Measurements from ENCODE around the gene SIRT3. TPM values are rescaled to one million over a fixed set of nuclear protein-coding genes. Genes with fewer than 3 reads are reported as not detected.
A peak's percentile ranks its signal among the peaks of the same experiment; 100 is the strongest.

SIRT3 gene
- total RNA-seq, 1 experiment from 2014 or later: 13.6 TPM

DNA sequence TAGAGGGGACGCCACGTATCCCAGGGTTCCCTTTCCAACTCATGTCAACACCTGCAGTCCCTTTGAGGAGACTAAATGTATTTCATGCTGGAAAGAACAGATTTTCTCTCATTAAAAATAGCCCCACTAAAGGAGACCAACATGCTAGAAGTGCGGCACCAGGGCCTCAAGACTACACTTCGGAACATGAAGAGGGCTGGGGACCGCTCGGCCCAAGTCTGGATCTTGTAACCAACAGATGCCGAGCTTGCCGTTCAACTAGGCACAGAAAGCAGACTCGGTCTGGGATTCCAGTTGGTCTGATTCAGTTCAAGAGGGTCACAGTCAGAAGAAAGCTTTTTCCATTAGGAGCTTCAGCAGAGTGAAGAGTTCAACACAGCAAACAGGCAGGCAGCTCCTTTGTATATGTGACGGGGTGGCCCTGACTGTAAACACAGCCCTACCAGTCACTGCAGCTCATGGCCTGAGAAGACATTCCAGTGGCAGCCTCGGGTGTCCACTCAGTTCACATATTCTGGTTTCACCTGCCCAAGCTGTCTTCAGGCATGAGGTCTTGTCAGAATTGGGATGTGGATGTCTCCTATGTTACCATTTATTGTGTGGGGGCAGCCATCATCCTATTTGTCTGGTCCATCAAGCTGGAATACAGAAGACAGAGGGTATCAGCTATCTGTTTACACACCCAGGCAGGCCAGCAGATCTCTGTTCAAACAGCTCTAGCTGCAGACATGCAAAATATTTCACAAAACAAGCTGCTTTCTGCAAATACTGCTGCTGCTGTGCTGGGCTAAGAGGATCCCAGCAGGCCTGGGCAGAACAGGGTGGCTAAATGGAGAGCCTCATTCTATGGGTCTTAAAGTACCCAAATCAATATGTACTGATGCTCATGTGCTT, 19.8 kb downstream of the SIRT3 start:
- no peaks in the 10 kb centered on the region for H3K9me3 ChIP-seq (ENCODE audit: low read depth, low read length, poor library complexity, severe bottlenecking)
- DNase-seq (ENCODE audit: low spot score): no peak
- CTCF ChIA-PET: interaction anchor here (1.2 kb wide), 1 partner anchor 9 kb away, joined by 3 read pairs; the partner anchor contains the start of genes BET1L and RIC8A
- H3K27ac ChIP-seq (ENCODE audit: low read depth, low read length, poor library complexity, severe bottlenecking): peak overlapping the region; percentile 78
- no peaks in the 10 kb centered on the region for H3K27me3 ChIP-seq (replicated peaks; ENCODE audit: insufficient read depth, low read depth, low read length, poor library complexity)
- POLR2A ChIA-PET (ENCODE audit: low non-redundant PET): no interaction called here
- H3K36me3 ChIP-seq (ENCODE audit: insufficient read depth, low read length, poor library complexity, severe bottlenecking): peaks cover 43% of the 10 kb centered on the region
- intact Hi-C loops (cut with micrococcal nuclease; ENCODE audit: unreplicated experiment): no loop called here
- TF ChIP-seq EZH2 (IDR thresholded peaks at IDR 0.05; ENCODE audit: borderline replicate concordance, low read depth, low read length, poor library complexity, severe bottlenecking): no peak
- TF ChIP-seq, protein P1, sequence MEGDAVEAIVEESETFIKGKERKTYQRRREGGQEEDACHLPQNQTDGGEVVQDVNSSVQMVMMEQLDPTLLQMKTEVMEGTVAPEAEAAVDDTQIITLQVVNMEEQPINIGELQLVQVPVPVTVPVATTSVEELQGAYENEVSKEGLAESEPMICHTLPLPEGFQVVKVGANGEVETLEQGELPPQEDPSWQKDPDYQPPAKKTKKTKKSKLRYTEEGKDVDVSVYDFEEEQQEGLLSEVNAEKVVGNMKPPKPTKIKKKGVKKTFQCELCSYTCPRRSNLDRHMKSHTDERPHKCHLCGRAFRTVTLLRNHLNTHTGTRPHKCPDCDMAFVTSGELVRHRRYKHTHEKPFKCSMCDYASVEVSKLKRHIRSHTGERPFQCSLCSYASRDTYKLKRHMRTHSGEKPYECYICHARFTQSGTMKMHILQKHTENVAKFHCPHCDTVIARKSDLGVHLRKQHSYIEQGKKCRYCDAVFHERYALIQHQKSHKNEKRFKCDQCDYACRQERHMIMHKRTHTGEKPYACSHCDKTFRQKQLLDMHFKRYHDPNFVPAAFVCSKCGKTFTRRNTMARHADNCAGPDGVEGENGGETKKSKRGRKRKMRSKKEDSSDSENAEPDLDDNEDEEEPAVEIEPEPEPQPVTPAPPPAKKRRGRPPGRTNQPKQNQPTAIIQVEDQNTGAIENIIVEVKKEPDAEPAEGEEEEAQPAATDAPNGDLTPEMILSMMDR (conservative IDR thresholded peaks at IDR 0.05; ENCODE audit: low read depth, low read length): no peak
- BruUV-seq (replicated peaks): no TSS peak
- H3K4me3 ChIP-seq (ENCODE audit: low read depth, low read length, poor library complexity, severe bottlenecking): no peak overlapping the region
- peaks cover 21% of the 10 kb centered on the region for H3K4me1 ChIP-seq (ENCODE audit: insufficient read depth, low read length, poor library complexity, severe bottlenecking)

DNA sequence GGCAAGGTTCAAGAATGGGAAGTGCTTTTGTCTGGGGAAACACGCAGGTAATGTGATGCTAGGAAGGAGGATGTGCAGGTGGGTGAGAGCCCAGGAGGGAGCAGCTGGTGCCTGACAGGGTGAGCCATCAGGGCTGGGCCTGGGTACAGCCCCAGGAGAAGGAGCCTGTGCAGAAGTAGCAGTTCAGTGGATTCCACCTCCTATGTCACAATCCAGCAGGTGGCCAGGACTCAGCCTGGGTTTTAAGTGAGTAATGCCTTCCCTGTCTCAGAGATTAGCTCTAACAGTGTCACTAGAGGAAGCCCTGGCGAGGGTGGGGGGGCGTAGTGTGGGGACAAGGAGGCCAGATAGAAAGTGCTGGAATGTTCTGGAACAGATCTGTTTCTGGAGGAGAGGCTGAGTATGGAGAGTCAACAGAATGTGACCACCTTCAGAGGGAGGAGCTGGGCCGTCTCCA, 20.5 kb downstream of the SIRT3 start:
- CTCF ChIA-PET: interaction anchor here (0.6 to 1.2 kb wide), 2 partner anchors 8 to 524 kb away, joined by 3 to 4 read pairs; partner anchors contain the start of genes BET1L and RIC8A

GRCh38 chr11:214083-214482, 22.1 kb downstream of the SIRT3 start:
- no TSS peak for BruUV-seq (replicated peaks)
- intact Hi-C loops (cut with micrococcal nuclease; ENCODE audit: unreplicated experiment): no loop called here
- no peaks in the 10 kb centered on the region for H3K27me3 ChIP-seq (replicated peaks; ENCODE audit: insufficient read depth, low read depth, low read length, poor library complexity)
- peaks cover 61% of the 10 kb centered on the region for H3K36me3 ChIP-seq (ENCODE audit: insufficient read depth, low read length, poor library complexity, severe bottlenecking)
- peaks cover 33% of the 10 kb centered on the region for H3K4me1 ChIP-seq (ENCODE audit: insufficient read depth, low read length, poor library complexity, severe bottlenecking)
- TF ChIP-seq, protein P1 (conservative IDR thresholded peaks at IDR 0.05; ENCODE audit: low read depth, low read length): no peak
- TF ChIP-seq EZH2 (IDR thresholded peaks at IDR 0.05; ENCODE audit: borderline replicate concordance, low read depth, low read length, poor library complexity, severe bottlenecking): no peak
- no peaks in the 10 kb centered on the region for H3K9me3 ChIP-seq (ENCODE audit: low read depth, low read length, poor library complexity, severe bottlenecking)
- POLR2A ChIA-PET (ENCODE audit: low non-redundant PET): no interaction called here
- DNase-seq (ENCODE audit: low spot score): no peak
- CTCF ChIA-PET: no interaction called here
- no peak overlapping the region for H3K27ac ChIP-seq (ENCODE audit: low read depth, low read length, poor library complexity, severe bottlenecking)
- H3K4me3 ChIP-seq (ENCODE audit: low read depth, low read length, poor library complexity, severe bottlenecking): no peak overlapping the region

More for the DNA sequence above, 20.5 kb downstream of the SIRT3 start:
- peaks cover 49% of the 10 kb centered on the region for H3K36me3 ChIP-seq (ENCODE audit: insufficient read depth, low read length, poor library complexity, severe bottlenecking)
- no peak for DNase-seq (ENCODE audit: low spot score)
- peaks cover 21% of the 10 kb centered on the region for H3K4me1 ChIP-seq (ENCODE audit: insufficient read depth, low read length, poor library complexity, severe bottlenecking)
- H3K9me3 ChIP-seq (ENCODE audit: low read depth, low read length, poor library complexity, severe bottlenecking): no peaks in the 10 kb centered on the region
- H3K27ac ChIP-seq (ENCODE audit: low read depth, low read length, poor library complexity, severe bottlenecking): peak overlapping the region; percentile 78
- intact Hi-C loops (cut with micrococcal nuclease; ENCODE audit: unreplicated experiment): no loop called here
- POLR2A ChIA-PET (ENCODE audit: low non-redundant PET): no interaction called here
- BruUV-seq (replicated peaks): no TSS peak
- TF ChIP-seq, protein P1 (conservative IDR thresholded peaks at IDR 0.05; ENCODE audit: low read depth, low read length): no peak
- no peak for TF ChIP-seq EZH2 (IDR thresholded peaks at IDR 0.05; ENCODE audit: borderline replicate concordance, low read depth, low read length, poor library complexity, severe bottlenecking)
- no peak overlapping the region for H3K4me3 ChIP-seq (ENCODE audit: low read depth, low read length, poor library complexity, severe bottlenecking)
- no peaks in the 10 kb centered on the region for H3K27me3 ChIP-seq (replicated peaks; ENCODE audit: insufficient read depth, low read depth, low read length, poor library complexity)
